ENCODE data around the gene XRCC1.
"Not testable (repeated sequence)": the region's sequence is repeated elsewhere in the genome, so short reads cannot be mapped to it uniquely, and the experiment has no call there.

XRCC1 gene

GRCh38 chr19:43553656-43554055 is 21.7 kb downstream of the XRCC1 start:
- DNase-seq (ENCODE audit: low read depth) = no peak
- no peak for TF ChIP-seq CTCF (conservative IDR thresholded peaks at IDR 0.05; ENCODE audit: control insufficient read depth, insufficient read depth, low read depth, low read length)
- no peak overlapping the region for H3K4me3 ChIP-seq (ENCODE audit: control insufficient read depth, low read depth, low read length)

- no peak overlapping the region for H3K4me3 ChIP-seq (ENCODE audit: control insufficient read depth, low read depth, low read length)
- DNase-seq (ENCODE audit: low read depth) = no peak
- TF ChIP-seq CTCF (conservative IDR thresholded peaks at IDR 0.05; ENCODE audit: control insufficient read depth, insufficient read depth, low read depth, low read length) = no peak
Observed at GRCh38 chr19:43552616-43553015, 22.7 kb downstream of the XRCC1 start.

GRCh38 chr19:43552198-43552450 is 23.2 kb downstream of the XRCC1 start:
- no peak for DNase-seq (ENCODE audit: low read depth)
- H3K4me3 ChIP-seq (ENCODE audit: control insufficient read depth, low read depth, low read length) = no peak overlapping the region
- TF ChIP-seq CTCF (conservative IDR thresholded peaks at IDR 0.05; ENCODE audit: control insufficient read depth, insufficient read depth, low read depth, low read length) = no peak

GRCh38 chr19:43551399-43552197 is 23.7 kb downstream of the XRCC1 start:
- no peak for DNase-seq (ENCODE audit: low read depth)
- no peak overlapping the region for H3K4me3 ChIP-seq (ENCODE audit: control insufficient read depth, low read depth, low read length)
- no peak for TF ChIP-seq CTCF (conservative IDR thresholded peaks at IDR 0.05; ENCODE audit: control insufficient read depth, insufficient read depth, low read depth, low read length)

- H3K4me3 ChIP-seq (ENCODE audit: control insufficient read depth, low read depth, low read length) = no peak overlapping the region
- DNase-seq (ENCODE audit: low read depth) = no peak
- no peak for TF ChIP-seq CTCF (conservative IDR thresholded peaks at IDR 0.05; ENCODE audit: control insufficient read depth, insufficient read depth, low read depth, low read length)
Observed at GRCh38 chr19:43548706-43549105, 26.6 kb downstream of the XRCC1 start.

GRCh38 chr19:43547926-43548325 is 27.4 kb downstream of the XRCC1 start:
- not testable (repeated sequence) for H3K4me3 ChIP-seq (ENCODE audit: control insufficient read depth, low read depth, low read length); DNase-seq (ENCODE audit: low read depth)

GRCh38 chr19:43546581-43546980 is 28.7 kb downstream of the XRCC1 start:
- DNase-seq (ENCODE audit: low read depth) = no peak
- H3K4me3 ChIP-seq (ENCODE audit: control insufficient read depth, low read depth, low read length) = no peak overlapping the region
- TF ChIP-seq CTCF (conservative IDR thresholded peaks at IDR 0.05; ENCODE audit: control insufficient read depth, insufficient read depth, low read depth, low read length) = no peak

Measured in fibroblast of mammary gland (primary cell).